ENCODE results near the gene NR6A1. TPM values are rescaled to one million over a fixed set of nuclear protein-coding genes. Genes with fewer than 3 reads are reported as not detected.

NR6A1 gene
- total RNA-seq, 1 donor from 2014 or later: 0.53 TPM

- H3K4me3 ChIP-seq: no peak overlapping the region
- TF ChIP-seq CTCF (IDR thresholded peaks at IDR 0.05): no peak
- no peaks in the 10 kb centered on the region for H3K9me3 ChIP-seq
- intact Hi-C loops (cut with DNase I): loop anchor here (10.0 kb wide), 1 partner anchor 197 kb away; the partner anchor contains the start of gene WDR38
- peak overlapping the region; percentile 66 to 79 for H3K27ac ChIP-seq
- peaks cover 0 to 4% of the 10 kb centered on the region in 2 donors for H3K4me1 ChIP-seq
- H3K36me3 ChIP-seq: no peaks in the 10 kb centered on the region
- no peak for DNase-seq (ENCODE audit: low spot score in 2 of 2)
- no peaks in the 10 kb centered on the region for H3K27me3 ChIP-seq
Measured at GRCh38 chr9:124657516-124657915, 113.6 kb downstream of the NR6A1 start.

GRCh38 chr9:124654431-124654830 is 116.7 kb downstream of the NR6A1 start:
- TF ChIP-seq CTCF (IDR thresholded peaks at IDR 0.05): no peak
- H3K4me3 ChIP-seq: no peak overlapping the region
- H3K4me1 ChIP-seq: no peaks in the 10 kb centered on the region
- DNase-seq (ENCODE audit: low spot score in 2 of 2): no peak
- H3K27ac ChIP-seq: no peak overlapping the region
- no peaks in the 10 kb centered on the region for H3K36me3 ChIP-seq
- H3K9me3 ChIP-seq: no peaks in the 10 kb centered on the region
- intact Hi-C loops (cut with DNase I): loop anchor here (10.0 kb wide), 1 partner anchor 200 kb away; the partner anchor contains the start of gene WDR38
- H3K27me3 ChIP-seq: no peaks in the 10 kb centered on the region

- Histone ChIP-seq H3K36me3 (no peaks in the 10 kb centered on the region), H3K27me3 (no peaks in the 10 kb centered on the region), H3K27ac (peak overlapping the region in 1 of 2 donors; percentile 42), H3K4me1 (no peaks in the 10 kb centered on the region), H3K4me3 (no peak overlapping the region), H3K9me3 (no peaks in the 10 kb centered on the region)
- no peak for TF ChIP-seq CTCF (IDR thresholded peaks at IDR 0.05)
- peak in 1 of 2 donors; percentile 64 for DNase-seq (ENCODE audit: low spot score in 2 of 2)
- intact Hi-C loops (cut with DNase I): loop anchor here (10.0 kb wide), 1 partner anchor 202 kb away; the partner anchor contains the start of gene WDR38
Measured at GRCh38 chr9:124652615-124653393, 118.3 kb downstream of the NR6A1 start.

- H3K36me3 ChIP-seq: no peaks in the 10 kb centered on the region
- no peaks in the 10 kb centered on the region for H3K9me3 ChIP-seq
- H3K27ac ChIP-seq: peak overlapping the region; percentile 34 to 42
- no peaks in the 10 kb centered on the region for H3K27me3 ChIP-seq
- intact Hi-C loops (cut with DNase I): loop anchor here (10.0 kb wide), 1 partner anchor 203 kb away; the partner anchor contains the start of gene WDR38
- H3K4me3 ChIP-seq: no peak overlapping the region
- TF ChIP-seq CTCF (IDR thresholded peaks at IDR 0.05): no peak
- no peaks in the 10 kb centered on the region for H3K4me1 ChIP-seq
- DNase-seq (ENCODE audit: low spot score in 2 of 2): no peak
Measured at GRCh38 chr9:124652203-124652602, 118.9 kb downstream of the NR6A1 start.

- TF ChIP-seq CTCF (IDR thresholded peaks at IDR 0.05): no peak
- no peak overlapping the region for H3K4me3 ChIP-seq
- no peak overlapping the region for H3K27ac ChIP-seq
- intact Hi-C loops (cut with DNase I): no loop called here
- H3K4me1 ChIP-seq: no peaks in the 10 kb centered on the region
- H3K9me3 ChIP-seq: no peaks in the 10 kb centered on the region
- no peaks in the 10 kb centered on the region for H3K36me3 ChIP-seq
- H3K27me3 ChIP-seq: no peaks in the 10 kb centered on the region
- DNase-seq (ENCODE audit: low spot score in 2 of 2): no peak
Measured at GRCh38 chr9:124645274-124645673, 125.8 kb downstream of the NR6A1 start.

All from ascending aorta (tissue), 2 donors.